HG02678 (cell line): ENCODE results near the gene NASP.
"Not testable (repeated sequence)": the region's sequence is repeated elsewhere in the genome, so short reads cannot be mapped to it uniquely, and the experiment has no call there.

Source experiments
- ATAC-seq: cut with Tn5 transposase; IDR thresholded peaks from one replicate; pipeline ENCODE4 v1.9.1; 2021; ENCODE audit warnings: mild to moderate bottlenecking, moderate library complexity; ENCODE audit not compliant: unreplicated experiment

NASP gene

GRCh38 chr1:45569571-45569961, 14.3 kb upstream of the NASP start:
- no peak for ATAC-seq

GRCh38 chr1:45569962-45570581, 13.8 kb upstream of the NASP start:
- ATAC-seq = peak; percentile 54

GRCh38 chr1:45570631-45571030, 13.2 kb upstream of the NASP start:
- ATAC-seq = no peak

DNA sequence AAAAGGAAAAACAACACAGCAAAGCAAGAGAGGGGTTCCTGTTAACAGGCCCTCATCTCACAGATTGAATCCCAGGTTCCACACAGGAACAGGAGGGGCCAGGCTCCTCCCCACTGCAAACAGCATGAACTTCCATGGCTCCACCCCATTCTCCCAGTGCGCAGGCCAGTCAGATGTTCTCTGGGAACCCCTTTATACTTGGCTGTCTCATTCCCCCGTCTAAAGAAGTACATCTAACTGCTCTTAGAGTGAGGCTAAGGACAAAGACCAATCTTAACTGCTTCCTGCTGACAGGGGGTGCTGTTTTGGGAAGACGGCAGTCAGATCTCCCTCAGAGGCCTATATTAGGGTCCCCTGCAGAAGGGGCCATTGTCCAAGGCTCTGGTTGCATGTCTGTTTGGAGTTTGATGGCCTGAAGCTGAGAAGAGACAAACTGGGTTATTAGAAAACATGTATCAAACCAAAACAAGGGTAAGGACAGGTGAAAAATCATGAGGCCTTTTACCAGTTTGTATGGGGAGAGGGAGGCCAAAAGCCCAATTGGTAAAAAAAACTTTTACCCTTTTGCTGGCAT, 10.5 kb upstream of the NASP start:
- ATAC-seq = no peak

DNA sequence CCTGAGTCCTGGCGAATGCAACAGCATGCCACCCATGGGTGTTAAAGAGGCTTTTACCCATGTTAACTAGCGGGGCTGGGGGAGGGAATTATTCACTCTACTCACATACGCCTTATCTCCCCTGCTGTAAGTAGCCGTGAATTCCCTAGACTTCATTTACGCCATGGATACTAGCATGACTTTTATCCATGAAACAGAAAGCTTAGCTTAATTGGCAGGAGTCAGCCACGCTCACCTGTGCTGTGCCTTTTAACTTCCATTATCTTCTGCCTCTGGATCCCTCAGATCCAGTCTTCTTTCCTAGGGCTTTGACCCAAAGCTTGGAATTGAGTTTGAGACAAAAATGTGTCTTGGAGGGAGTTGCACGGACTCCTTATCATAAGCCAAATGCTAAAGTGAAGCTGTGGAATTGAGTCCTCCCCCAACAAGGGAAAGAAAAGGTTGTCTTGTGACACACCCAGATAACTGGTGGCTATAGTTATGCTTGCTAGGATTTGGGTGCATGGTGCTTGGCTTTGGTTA, 9.7 kb upstream of the NASP start:
- ATAC-seq = no peak

DNA sequence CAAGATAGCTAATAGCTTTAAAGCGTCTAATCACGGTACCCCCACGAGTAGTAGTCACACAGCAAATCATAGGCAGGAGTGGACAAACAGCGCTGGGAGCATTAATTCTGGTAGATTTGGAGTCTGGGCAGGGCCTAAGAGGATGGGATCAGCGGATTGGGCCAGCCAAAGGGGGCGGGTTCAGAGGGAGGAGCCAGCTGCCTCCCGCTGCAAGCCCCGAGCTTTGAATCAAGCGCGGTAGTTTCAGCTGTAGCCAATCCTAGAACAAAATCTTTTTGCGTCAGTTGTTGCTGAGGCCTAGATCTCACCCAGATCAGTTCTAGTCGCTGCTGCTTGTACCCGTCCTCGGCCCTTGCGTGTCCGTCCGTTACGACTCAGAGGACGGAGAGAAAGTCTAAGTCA, 576 bp upstream of the NASP start:
- peak; percentile 76 for ATAC-seq

- peak; percentile 38 for ATAC-seq
Observed at GRCh38 chr1:45584351-45585109, 689 bp downstream of the NASP start.

GRCh38 chr1:45585110-45585426, 1.2 kb downstream of the NASP start:
- no peak for ATAC-seq

DNA sequence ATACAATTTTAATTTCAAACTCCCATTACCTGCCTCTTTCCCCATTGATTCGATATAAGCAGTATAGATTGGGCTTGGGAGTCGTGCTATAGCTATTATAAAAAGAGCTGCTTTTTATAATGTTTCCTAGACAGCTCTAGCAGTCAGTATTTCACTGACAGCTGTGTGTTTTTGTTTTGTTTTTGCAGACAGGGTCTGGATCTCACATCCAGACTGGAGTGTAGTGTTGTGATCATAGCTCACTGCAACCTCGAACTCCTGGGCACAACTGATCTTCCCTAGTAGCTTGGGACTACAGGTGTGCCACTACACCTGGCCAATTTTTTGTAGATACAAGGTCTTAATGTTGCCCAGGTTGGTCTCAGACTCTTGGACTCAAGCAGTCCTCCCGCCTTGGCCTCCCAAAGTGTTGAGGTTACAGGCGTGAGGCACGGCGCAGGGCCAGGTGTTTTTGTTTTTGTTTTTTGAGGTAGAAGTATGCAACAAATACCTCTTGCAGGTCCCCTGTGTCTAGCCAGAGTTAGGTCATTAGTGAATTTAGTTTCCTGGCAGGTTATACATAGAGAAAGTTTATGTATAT, 1.7 kb downstream of the NASP start:
- no peak for ATAC-seq

- ATAC-seq = no peak
Observed at GRCh38 chr1:45586769-45587168, 2.9 kb downstream of the NASP start.

GRCh38 chr1:45589861-45590260, 6.0 kb downstream of the NASP start:
- ATAC-seq = no peak

DNA sequence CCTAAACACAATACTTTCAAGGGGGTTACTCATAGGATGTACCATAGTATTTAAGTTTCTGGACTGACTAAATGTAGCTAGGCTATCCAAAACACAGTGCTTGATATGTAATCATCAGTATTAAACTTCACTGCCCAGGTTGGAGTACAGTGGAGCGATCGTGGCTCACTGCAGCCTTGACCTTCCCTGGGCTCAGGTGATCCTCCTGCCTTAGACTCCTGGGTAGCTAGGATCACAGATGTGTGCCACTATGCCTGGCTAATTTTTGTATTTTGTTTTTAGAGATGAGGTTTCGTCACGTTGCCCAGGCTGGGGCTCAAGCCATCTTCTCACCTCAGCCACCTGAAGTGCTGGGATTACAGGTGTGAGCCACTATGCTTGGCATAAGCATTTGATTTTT, 10.6 kb downstream of the NASP start:
- ATAC-seq = no peak

DNA sequence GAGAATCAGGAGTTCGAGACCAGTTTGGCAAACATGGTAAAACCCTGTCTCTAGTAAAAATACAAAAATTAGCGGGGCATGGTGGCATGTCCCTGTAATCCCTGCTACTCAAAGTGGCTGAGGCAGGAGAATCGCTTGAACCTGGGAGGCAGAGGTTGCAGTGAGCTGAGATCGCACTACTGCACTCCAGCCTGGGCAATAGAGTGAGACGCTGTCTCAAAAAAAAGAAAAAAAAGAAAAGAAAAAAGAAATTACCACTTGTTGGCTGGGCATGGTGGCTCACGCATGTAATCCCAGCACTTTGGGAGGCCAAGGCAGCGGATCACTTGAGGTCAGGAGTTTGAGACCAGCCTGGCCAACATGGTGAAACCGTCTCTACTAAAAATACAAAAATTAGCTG, 12.9 kb downstream of the NASP start:
- ATAC-seq = not testable (repeated sequence)

DNA sequence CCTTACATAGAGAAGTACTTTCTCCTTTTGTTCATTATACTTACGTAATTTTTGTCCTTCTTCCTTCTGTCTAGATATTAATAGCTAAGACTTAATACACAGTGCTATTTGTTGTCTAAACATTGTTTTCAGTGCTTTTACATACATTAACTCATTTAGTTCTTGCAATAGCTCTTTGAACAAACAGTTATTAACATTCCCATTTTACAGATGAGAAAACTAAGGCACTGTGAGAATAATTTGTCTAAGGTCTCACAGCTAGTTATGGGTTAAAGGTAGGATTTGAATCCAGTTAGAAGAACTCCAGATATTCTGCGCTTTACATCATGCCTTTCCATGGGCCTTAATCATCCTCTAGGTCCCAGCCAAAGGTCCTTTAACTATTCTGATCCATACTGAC, 20.4 kb downstream of the NASP start:
- no peak for ATAC-seq

GRCh38 chr1:45607404-45608074, 23.7 kb downstream of the NASP start:
- no peak for ATAC-seq

- ATAC-seq = no peak
Observed at GRCh38 chr1:45608175-45609156, 24.6 kb downstream of the NASP start.

GRCh38 chr1:45610589-45611226, 26.9 kb downstream of the NASP start:
- ATAC-seq = no peak

DNA sequence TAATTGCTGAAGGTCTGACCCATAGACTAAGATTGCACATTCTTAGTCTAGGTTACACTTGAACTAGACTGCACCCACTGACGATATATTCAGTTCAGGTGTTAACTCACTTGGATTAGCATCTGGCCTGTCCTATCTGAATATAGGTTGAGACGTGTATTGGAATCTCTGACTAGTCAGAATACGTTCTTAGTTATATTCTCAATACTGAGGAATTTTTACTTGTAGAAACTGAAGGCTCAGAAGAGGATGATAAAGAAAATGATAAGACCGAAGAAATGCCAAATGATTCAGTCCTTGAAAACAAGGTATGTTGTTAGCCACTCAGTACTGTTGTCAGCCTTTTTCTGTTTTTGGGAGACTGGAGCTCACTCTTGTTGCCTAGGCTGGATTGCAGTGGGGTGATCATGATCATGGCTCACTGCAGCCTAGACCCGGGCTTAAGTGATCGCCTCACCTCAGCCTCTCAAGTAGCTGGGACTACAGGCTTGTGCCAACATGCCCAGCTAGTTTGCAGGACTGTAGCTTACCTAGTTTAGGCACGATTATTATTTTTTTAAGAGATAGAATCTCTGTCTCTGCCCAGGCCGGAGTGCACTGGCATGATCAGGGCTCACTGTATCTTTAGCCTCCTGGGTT, 29.2 kb downstream of the NASP start:
- ATAC-seq = no peak

DNA sequence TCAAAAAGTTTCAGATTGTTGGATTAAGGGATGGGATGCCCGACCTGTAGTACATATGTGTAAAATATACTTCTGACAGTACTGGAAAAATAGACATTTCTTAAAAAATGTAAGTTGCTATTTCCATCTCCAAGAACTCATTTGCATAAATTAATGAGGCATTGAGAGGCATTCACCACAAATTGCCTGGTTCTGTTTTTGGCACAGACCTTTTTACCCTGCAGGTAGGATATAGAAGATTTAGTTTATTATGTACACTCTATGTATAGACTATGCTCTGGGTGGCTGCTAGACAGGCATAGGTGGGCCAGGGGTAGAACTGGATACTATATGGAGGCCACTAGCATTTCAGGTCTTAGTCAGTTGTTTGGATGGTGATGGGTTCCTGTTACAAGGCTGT, 32.0 kb downstream of the NASP start:
- no peak for ATAC-seq
